BLaER1 (cell line): ENCODE data around the gene CFAP61.
A peak's percentile ranks its signal among the peaks of the same experiment; 100 is the strongest.

Experiments
- H3K27ac ChIP-seq: shearing (Covaris generic); formaldehyde crosslinking; 2 replicates; pipeline ENCODE4 v1.8.1; 2022
- H3K27me3 ChIP-seq: shearing (Covaris generic); formaldehyde crosslinking; 2 replicates; pipeline ENCODE4 v1.8.1; 2022
- H3K36me3 ChIP-seq: shearing (Covaris generic); formaldehyde crosslinking; 2 replicates; pipeline ENCODE4 v1.8.1; 2022
- H3K4me1 ChIP-seq: shearing (Covaris generic); formaldehyde crosslinking; 2 replicates; pipeline ENCODE4 v1.8.1; 2022
- H3K4me2 ChIP-seq: shearing (Covaris generic); formaldehyde crosslinking; 2 replicates; pipeline ENCODE4 v1.8.1; 2022
- H3K4me3 ChIP-seq: shearing (Covaris generic); formaldehyde crosslinking; 2 replicates; pipeline ENCODE4 v1.8.1; 2022
- H3K9ac ChIP-seq: shearing (Covaris generic); formaldehyde crosslinking; 2 replicates; pipeline ENCODE4 v1.8.1; 2022
- H3K9me3 ChIP-seq: shearing (Covaris generic); formaldehyde crosslinking; 2 replicates; pipeline ENCODE4 v1.8.1; 2022
- H4K20me1 ChIP-seq: shearing (Covaris generic); formaldehyde crosslinking; 2 replicates; pipeline ENCODE4 v1.8.1; 2022
- Cebpa-rat ChIP-seq: shearing (Covaris generic); IDR thresholded peaks from 2 replicates; pipeline ENCODE4 v1.8.1; 2022

The CFAP61 gene

DNA sequence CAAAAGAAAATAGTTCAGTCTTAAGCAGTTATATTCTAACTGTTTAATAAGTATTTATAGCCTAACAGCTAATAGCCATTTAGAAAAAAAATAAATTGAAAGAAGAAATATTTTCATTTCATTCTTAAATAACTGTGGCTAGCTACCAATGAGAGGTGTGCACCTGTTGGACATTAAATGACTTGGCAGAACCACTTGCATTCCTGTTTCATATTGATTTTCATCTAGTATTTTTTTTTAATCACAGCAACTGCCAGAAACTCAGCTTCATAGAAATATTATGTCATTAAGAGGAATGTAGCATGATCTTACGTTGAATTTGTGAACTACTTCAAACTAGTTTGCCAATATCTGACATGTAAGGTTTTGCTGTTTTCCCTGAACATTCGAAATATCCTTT is 25.0 kb upstream of the CFAP61 start:
- Histone ChIP-seq H3K4me2 (no peak overlapping the region), H3K27me3 (no peaks in the 10 kb centered on the region), H3K9ac (no peak overlapping the region), H3K9me3 (no peaks in the 10 kb centered on the region), H3K4me3 (no peak overlapping the region), H4K20me1 (peaks cover 79% of the 10 kb centered on the region), H3K36me3 (peaks cover 94% of the 10 kb centered on the region), H3K4me1 (no peaks in the 10 kb centered on the region), H3K27ac (no peak overlapping the region)
- TF ChIP-seq Cebpa-rat: no peak

GRCh38 chr20:20031790-20032189 is 20.5 kb upstream of the CFAP61 start:
- H3K36me3 ChIP-seq: peaks cover 97% of the 10 kb centered on the region
- no peaks in the 10 kb centered on the region for H3K27me3 ChIP-seq
- no peak overlapping the region for H3K4me3 ChIP-seq
- H3K27ac ChIP-seq: no peak overlapping the region
- no peak overlapping the region for H3K4me2 ChIP-seq
- H4K20me1 ChIP-seq: peaks cover 56% of the 10 kb centered on the region
- TF ChIP-seq Cebpa-rat: no peak
- no peak overlapping the region for H3K9ac ChIP-seq
- no peaks in the 10 kb centered on the region for H3K4me1 ChIP-seq
- H3K9me3 ChIP-seq: no peaks in the 10 kb centered on the region

- Histone ChIP-seq H3K27ac (no peak overlapping the region), H3K9ac (no peak overlapping the region), H3K9me3 (no peaks in the 10 kb centered on the region), H3K4me2 (no peak overlapping the region), H3K27me3 (no peaks in the 10 kb centered on the region), H3K36me3 (peaks cover 98% of the 10 kb centered on the region), H3K4me3 (no peak overlapping the region), H3K4me1 (no peaks in the 10 kb centered on the region), H4K20me1 (peaks cover 61% of the 10 kb centered on the region)
- no peak for TF ChIP-seq Cebpa-rat
These were observed 17.8 kb upstream of the CFAP61 start for GRCh38 chr20:20034486-20034885.

- peaks cover 100% of the 10 kb centered on the region for H3K36me3 ChIP-seq
- H3K4me2 ChIP-seq: no peak overlapping the region
These were observed 15.6 kb upstream of the CFAP61 start for GRCh38 chr20:20036756-20037155.

GRCh38 chr20:20037960-20038359 is 14.4 kb upstream of the CFAP61 start:
- TF ChIP-seq Cebpa-rat: no peak
- Histone ChIP-seq H3K4me3 (no peak overlapping the region), H3K27me3 (no peaks in the 10 kb centered on the region), H3K9me3 (no peaks in the 10 kb centered on the region), H3K4me2 (no peak overlapping the region), H3K36me3 (peaks cover 100% of the 10 kb centered on the region), H4K20me1 (peaks cover 51% of the 10 kb centered on the region), H3K9ac (no peak overlapping the region), H3K4me1 (no peaks in the 10 kb centered on the region), H3K27ac (no peak overlapping the region)

More at GRCh38 chr20:20036756-20037155, 15.6 kb upstream of the CFAP61 start:
- H3K9me3 ChIP-seq: no peaks in the 10 kb centered on the region
- peaks cover 52% of the 10 kb centered on the region for H4K20me1 ChIP-seq
- no peak overlapping the region for H3K9ac ChIP-seq
- no peak overlapping the region for H3K4me3 ChIP-seq
- H3K4me1 ChIP-seq: no peaks in the 10 kb centered on the region
- no peak overlapping the region for H3K27ac ChIP-seq
- no peaks in the 10 kb centered on the region for H3K27me3 ChIP-seq
- TF ChIP-seq Cebpa-rat: no peak

- H3K4me3 ChIP-seq: no peak overlapping the region
- H3K36me3 ChIP-seq: peaks cover 100% of the 10 kb centered on the region
- no peak for TF ChIP-seq Cebpa-rat
- no peaks in the 10 kb centered on the region for H3K9me3 ChIP-seq
- peaks cover 48% of the 10 kb centered on the region for H4K20me1 ChIP-seq
- H3K27me3 ChIP-seq: no peaks in the 10 kb centered on the region
- H3K27ac ChIP-seq: no peak overlapping the region
- no peak overlapping the region for H3K4me2 ChIP-seq
- H3K4me1 ChIP-seq: no peaks in the 10 kb centered on the region
- no peak overlapping the region for H3K9ac ChIP-seq
These were observed 13.7 kb upstream of the CFAP61 start for GRCh38 chr20:20038586-20038985.

DNA sequence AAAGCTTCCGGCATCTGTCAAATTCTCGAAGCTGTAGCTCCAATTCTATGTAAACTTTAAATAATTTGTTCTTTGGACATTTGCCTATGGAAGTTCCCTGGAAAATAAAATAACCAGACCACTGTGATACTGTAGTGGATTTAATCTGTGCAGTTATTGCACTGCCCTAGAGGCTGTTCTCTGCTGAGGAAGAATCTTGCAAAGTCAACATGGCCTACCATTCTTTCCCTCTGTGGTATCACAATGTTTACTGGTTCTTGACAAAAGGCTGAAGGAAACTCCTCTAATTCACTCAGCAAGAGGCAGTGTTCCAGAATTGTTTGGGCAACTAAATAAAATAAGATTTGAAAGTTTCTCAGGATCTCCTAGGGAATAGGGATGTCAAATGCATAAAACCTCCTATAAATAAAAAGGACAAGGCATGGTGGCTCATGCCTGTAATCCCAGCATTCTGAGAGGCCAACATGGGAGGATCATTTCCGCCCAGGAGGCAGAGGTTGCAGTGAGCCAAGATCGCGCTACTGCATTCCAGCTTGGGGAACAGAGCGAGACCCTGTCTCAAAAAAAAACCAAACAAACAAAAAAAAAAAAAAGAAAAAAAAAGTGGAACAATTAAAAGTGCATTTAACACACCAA is 12.5 kb upstream of the CFAP61 start:
- Histone ChIP-seq H3K4me3 (no peak overlapping the region), H3K36me3 (peaks cover 100% of the 10 kb centered on the region)

DNA sequence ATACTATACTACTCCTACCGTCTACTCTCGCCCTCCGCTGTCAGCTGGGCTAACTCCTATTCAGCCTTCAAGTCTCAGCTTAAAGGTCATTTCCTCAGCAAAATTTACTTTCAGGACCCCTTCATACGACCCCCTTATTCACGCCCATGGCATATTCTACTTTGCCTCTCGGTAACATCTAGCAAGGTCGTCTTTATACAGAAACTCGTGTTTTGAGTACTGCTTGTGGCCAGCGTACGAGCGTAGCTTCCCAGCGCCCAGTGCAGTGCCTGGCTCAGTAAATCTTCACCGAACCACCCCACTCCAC is 612 bp upstream of the CFAP61 start:
- Histone ChIP-seq H3K4me3 (peak overlapping the region; percentile 89), H3K4me2 (peak overlapping the region; percentile 92), H4K20me1 (peaks cover 16% of the 10 kb centered on the region; the same call in 1 of the 2 replicates), H3K9ac (peak overlapping the region; percentile 88), H3K36me3 (peaks cover 42% of the 10 kb centered on the region), H3K27me3 (no peaks in the 10 kb centered on the region), H3K9me3 (no peaks in the 10 kb centered on the region), H3K4me1 (peaks cover 29% of the 10 kb centered on the region), H3K27ac (peak overlapping the region; percentile 87)
- no peak for TF ChIP-seq Cebpa-rat

More for the DNA sequence above, 12.5 kb upstream of the CFAP61 start:
- no peak overlapping the region for H3K27ac ChIP-seq
- no peaks in the 10 kb centered on the region for H3K4me1 ChIP-seq
- no peak for TF ChIP-seq Cebpa-rat
- H3K9me3 ChIP-seq: no peaks in the 10 kb centered on the region
- H3K27me3 ChIP-seq: no peaks in the 10 kb centered on the region
- no peak overlapping the region for H3K9ac ChIP-seq
- H4K20me1 ChIP-seq: peaks cover 47% of the 10 kb centered on the region
- no peak overlapping the region for H3K4me2 ChIP-seq

DNA sequence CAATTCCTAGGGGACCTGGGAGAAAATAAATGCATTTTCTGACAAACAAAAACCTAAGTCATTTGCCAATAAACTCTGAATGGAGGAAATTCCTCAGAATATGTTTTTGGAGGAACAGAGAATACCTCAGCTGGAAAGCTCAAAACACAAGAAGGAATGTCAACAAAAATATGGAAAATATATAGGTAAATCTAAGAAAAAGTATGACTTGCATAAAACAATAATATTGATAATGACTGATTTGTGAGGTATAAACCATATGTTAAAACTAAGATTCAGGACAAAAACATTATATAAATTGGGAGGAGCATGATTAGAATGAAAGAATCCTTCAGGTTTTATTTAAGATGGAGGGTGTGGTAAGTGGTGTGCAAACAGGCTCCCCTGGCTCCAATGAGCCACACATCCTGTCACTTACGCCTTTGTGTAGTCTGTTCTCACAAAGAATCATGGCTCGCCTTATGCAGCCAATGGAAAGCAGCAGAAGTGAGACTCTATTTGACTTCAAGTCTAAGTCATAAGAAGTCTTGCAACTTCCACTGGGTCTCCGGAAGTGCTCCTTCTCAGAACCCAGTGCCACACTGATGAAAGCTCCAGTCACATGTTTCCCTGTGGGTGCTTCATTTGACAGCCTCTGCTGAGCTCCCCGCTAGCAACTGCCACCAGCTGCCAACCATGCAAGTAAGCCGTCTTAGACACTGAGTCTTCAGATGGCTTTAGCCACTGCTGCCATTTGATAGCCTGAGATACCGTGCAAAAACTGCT is 8.1 kb downstream of the CFAP61 start:
- H3K4me1 ChIP-seq: peaks cover 35% of the 10 kb centered on the region
- no peak overlapping the region for H3K27ac ChIP-seq
- no peaks in the 10 kb centered on the region for H3K36me3 ChIP-seq
- no peaks in the 10 kb centered on the region for H3K27me3 ChIP-seq
- H3K4me2 ChIP-seq: no peak overlapping the region
- no peak overlapping the region for H3K4me3 ChIP-seq
- no peak for TF ChIP-seq Cebpa-rat
- no peak overlapping the region for H3K9ac ChIP-seq
- H4K20me1 ChIP-seq: no peaks in the 10 kb centered on the region
- H3K9me3 ChIP-seq: peaks cover 10% of the 10 kb centered on the region

DNA sequence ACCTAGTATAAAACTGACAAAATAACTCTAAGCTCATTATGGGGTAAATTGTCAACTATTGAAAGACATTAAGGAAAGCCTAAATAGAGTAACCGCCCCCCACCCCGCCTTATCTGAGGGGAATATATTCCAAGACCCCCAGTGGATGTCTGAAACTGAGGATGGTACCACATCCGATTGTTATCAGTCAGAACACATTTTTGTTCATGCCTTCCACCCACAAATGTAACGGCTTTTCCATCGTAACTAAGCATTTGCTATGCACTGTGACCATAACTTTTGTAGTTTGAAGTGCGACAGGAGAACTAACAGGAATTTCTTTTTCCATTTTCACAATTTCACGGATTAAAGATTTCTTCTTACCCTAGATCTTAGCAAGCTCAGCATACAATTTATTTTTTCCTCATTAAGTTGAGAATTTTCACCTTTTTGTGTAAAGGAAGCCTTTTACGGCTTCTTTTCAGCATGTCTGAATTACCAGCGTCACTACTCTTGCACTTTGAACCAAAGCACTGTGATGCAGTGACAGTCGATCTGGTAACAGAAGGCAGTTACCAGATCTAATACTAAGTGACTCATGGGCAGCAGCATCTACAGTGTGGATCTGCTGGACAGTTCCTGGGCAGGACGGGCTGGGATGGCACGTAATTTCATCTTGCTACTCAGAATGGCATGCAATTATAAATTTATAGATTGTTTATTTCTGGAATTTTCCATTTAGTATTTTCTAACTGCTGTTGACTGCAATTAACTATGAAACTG is 11.8 kb downstream of the CFAP61 start:
- H3K27ac ChIP-seq: no peak overlapping the region
- TF ChIP-seq Cebpa-rat: no peak
- H3K4me2 ChIP-seq: peak overlapping the region; percentile 10
- H3K4me3 ChIP-seq: no peak overlapping the region
- H4K20me1 ChIP-seq: no peaks in the 10 kb centered on the region
- H3K9me3 ChIP-seq: peaks cover 10% of the 10 kb centered on the region
- H3K27me3 ChIP-seq: no peaks in the 10 kb centered on the region
- no peak overlapping the region for H3K9ac ChIP-seq
- H3K36me3 ChIP-seq: no peaks in the 10 kb centered on the region
- H3K4me1 ChIP-seq: peaks cover 19% of the 10 kb centered on the region
